ENCODE results near the gene CAMK2B.

The CAMK2B gene

GRCh38 chr7:44329081-44329480 lies 3.7 kb upstream of the CAMK2B start:
- no peak for DNase-seq

- no peak for DNase-seq
Measured at GRCh38 chr7:44327981-44328380, 2.6 kb upstream of the CAMK2B start.

- DNase-seq, result no peak
Measured at GRCh38 chr7:44326261-44327125, 1.1 kb upstream of the CAMK2B start.

GRCh38 chr7:44325811-44326241 lies 432 bp upstream of the CAMK2B start:
- DNase-seq, result no peak

- DNase-seq, result no peak
Measured at GRCh38 chr7:44324481-44325200, 753 bp downstream of the CAMK2B start.

- DNase-seq, result no peak
Measured at GRCh38 chr7:44324204-44324480, 1.3 kb downstream of the CAMK2B start.

GRCh38 chr7:44323381-44324203 lies 1.8 kb downstream of the CAMK2B start:
- no peak for DNase-seq

- no peak for DNase-seq
Measured at GRCh38 chr7:44322631-44323363, 2.6 kb downstream of the CAMK2B start.

- DNase-seq, result no peak
Measured at GRCh38 chr7:44321796-44322195, 3.6 kb downstream of the CAMK2B start.

- no peak for DNase-seq
Measured at GRCh38 chr7:44320794-44321371, 4.5 kb downstream of the CAMK2B start.

- no peak for DNase-seq
Measured at GRCh38 chr7:44320141-44320540, 5.3 kb downstream of the CAMK2B start.

GRCh38 chr7:44318332-44318731 lies 7.1 kb downstream of the CAMK2B start:
- no peak for DNase-seq

GRCh38 chr7:44315301-44315903 lies 10.0 kb downstream of the CAMK2B start:
- DNase-seq, result no peak

- DNase-seq, result no peak
Measured at GRCh38 chr7:44313621-44314031, 11.8 kb downstream of the CAMK2B start.

- DNase-seq, result no peak
Measured at GRCh38 chr7:44313016-44313415, 12.4 kb downstream of the CAMK2B start.

- DNase-seq, result no peak
Measured at GRCh38 chr7:44311561-44312495, 13.6 kb downstream of the CAMK2B start.

- no peak for DNase-seq
Measured at GRCh38 chr7:44310221-44310848, 15.1 kb downstream of the CAMK2B start.

- DNase-seq, result no peak
Measured at GRCh38 chr7:44309271-44310091, 15.9 kb downstream of the CAMK2B start.

GRCh38 chr7:44308596-44309270 lies 16.7 kb downstream of the CAMK2B start:
- no peak for DNase-seq

Data from NCI-H226 (cell line).